ENCODE data around the gene INTS14. TPM values are rescaled to one million over a fixed set of nuclear protein-coding genes. Genes with fewer than 3 reads are reported as not detected.
A peak's percentile ranks its signal among the peaks of the same experiment; 100 is the strongest.

The INTS14 gene
- total RNA-seq, 1 donor from 2014 or later, result 24.4 TPM

DNA sequence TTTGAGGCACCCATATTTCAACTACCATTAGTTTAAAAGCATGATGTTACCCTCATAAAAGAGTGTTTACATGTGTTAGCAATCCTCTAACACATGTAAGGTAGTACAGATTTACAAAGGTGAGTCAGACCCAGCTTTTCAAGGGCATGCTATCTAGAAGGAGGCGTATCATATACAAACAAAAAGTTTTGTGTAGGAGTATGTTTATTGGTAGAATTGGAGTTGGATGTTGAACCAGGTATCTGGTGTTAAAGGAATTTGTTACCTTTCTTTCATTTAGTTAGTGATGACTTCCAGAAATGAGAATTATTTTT lies 78.2 kb downstream of the INTS14 start:
- peaks cover 3% of the 10 kb centered on the region for H3K36me3 ChIP-seq (ENCODE audit: insufficient read depth, low read length)
- no peak overlapping the region for H3K4me3 ChIP-seq (ENCODE audit: insufficient read depth, low read depth, low read length)
- no peak overlapping the region for H3K9ac ChIP-seq (ENCODE audit: low read length)
- no peaks in the 10 kb centered on the region for H3K27me3 Mint-ChIP-seq (ENCODE audit: low read depth, unreplicated experiment)
- H2AFZ ChIP-seq (ENCODE audit: low read depth, low read length), result no peak overlapping the region
- DNase-seq (ENCODE audit: low read depth) (peak; percentile 52), FAIRE-seq (no peak)
- no peaks in the 10 kb centered on the region for H3K36me3 Mint-ChIP-seq (ENCODE audit: low read depth, unreplicated experiment)
- TF ChIP-seq EZH2 (IDR thresholded peaks at IDR 0.05; ENCODE audit: insufficient read depth, low read length), result no peak
- TF ChIP-seq, protein P1, sequence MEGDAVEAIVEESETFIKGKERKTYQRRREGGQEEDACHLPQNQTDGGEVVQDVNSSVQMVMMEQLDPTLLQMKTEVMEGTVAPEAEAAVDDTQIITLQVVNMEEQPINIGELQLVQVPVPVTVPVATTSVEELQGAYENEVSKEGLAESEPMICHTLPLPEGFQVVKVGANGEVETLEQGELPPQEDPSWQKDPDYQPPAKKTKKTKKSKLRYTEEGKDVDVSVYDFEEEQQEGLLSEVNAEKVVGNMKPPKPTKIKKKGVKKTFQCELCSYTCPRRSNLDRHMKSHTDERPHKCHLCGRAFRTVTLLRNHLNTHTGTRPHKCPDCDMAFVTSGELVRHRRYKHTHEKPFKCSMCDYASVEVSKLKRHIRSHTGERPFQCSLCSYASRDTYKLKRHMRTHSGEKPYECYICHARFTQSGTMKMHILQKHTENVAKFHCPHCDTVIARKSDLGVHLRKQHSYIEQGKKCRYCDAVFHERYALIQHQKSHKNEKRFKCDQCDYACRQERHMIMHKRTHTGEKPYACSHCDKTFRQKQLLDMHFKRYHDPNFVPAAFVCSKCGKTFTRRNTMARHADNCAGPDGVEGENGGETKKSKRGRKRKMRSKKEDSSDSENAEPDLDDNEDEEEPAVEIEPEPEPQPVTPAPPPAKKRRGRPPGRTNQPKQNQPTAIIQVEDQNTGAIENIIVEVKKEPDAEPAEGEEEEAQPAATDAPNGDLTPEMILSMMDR (IDR thresholded peaks at IDR 0.05; ENCODE audit: insufficient read depth, low read depth, low read length), result no peak
- H3K27me3 ChIP-seq (ENCODE audit: insufficient read depth, low read length), result no peaks in the 10 kb centered on the region
- no peak overlapping the region for H3K27ac Mint-ChIP-seq (ENCODE audit: unreplicated experiment)
- peaks cover 74% of the 10 kb centered on the region for H3K79me2 ChIP-seq (ENCODE audit: insufficient read depth, low read length)
- H3K4me3 Mint-ChIP-seq (ENCODE audit: unreplicated experiment), result peak overlapping the region; percentile 52
- H3K4me1 ChIP-seq (ENCODE audit: insufficient read depth, low read length), result peaks cover 14% of the 10 kb centered on the region
- H3K4me1 Mint-ChIP-seq (ENCODE audit: low read depth, unreplicated experiment), result peaks cover 33% of the 10 kb centered on the region
- H3K27ac ChIP-seq (ENCODE audit: low read depth, low read length), result no peak overlapping the region
- no peaks in the 10 kb centered on the region for H3K9me3 ChIP-seq (ENCODE audit: insufficient read depth, low read depth, low read length)
- peak overlapping the region; percentile 96 for H3K4me2 ChIP-seq (ENCODE audit: low read length)
- peaks cover 55% of the 10 kb centered on the region for H4K20me1 ChIP-seq (ENCODE audit: insufficient read depth, low read length)
- H3K9me3 Mint-ChIP-seq (ENCODE audit: unreplicated experiment), result no peaks in the 10 kb centered on the region

GRCh38 chr15:65530318-65531111 lies 80.4 kb downstream of the INTS14 start, which contains the start of gene HACD3:
Gene HACD3 (plus strand): TSS chr15:65530463. CDS start chr15:65530632, 169 bp downstream.
- Mint-ChIP-seq H3K4me1 (ENCODE audit: low read depth, unreplicated experiment) (peaks cover 31% of the 10 kb centered on the region), H3K9me3 (ENCODE audit: unreplicated experiment) (no peaks in the 10 kb centered on the region), H3K36me3 (ENCODE audit: low read depth, unreplicated experiment) (no peaks in the 10 kb centered on the region), H3K4me3 (ENCODE audit: unreplicated experiment) (peak within 1 kb of the TSS; percentile 89), H3K27ac (ENCODE audit: unreplicated experiment) (peak within 1 kb of the TSS; percentile 58), H3K27me3 (ENCODE audit: low read depth, unreplicated experiment) (no peaks in the 10 kb centered on the region)
- Histone ChIP-seq H3K27me3 (ENCODE audit: insufficient read depth, low read length) (no peaks in the 10 kb centered on the region), H3K4me3 (ENCODE audit: insufficient read depth, low read depth, low read length) (peak within 1 kb of the TSS; percentile 88), H3K27ac (ENCODE audit: low read depth, low read length) (peak within 1 kb of the TSS; percentile 59), H3K79me2 (ENCODE audit: insufficient read depth, low read length) (peaks cover 55% of the 10 kb centered on the region), H4K20me1 (ENCODE audit: insufficient read depth, low read length) (peaks cover 36% of the 10 kb centered on the region), H3K36me3 (ENCODE audit: insufficient read depth, low read length) (peaks cover 3% of the 10 kb centered on the region), H3K4me2 (ENCODE audit: low read length) (peak within 1 kb of the TSS; percentile 96), H3K9me3 (ENCODE audit: insufficient read depth, low read depth, low read length) (no peaks in the 10 kb centered on the region), H3K4me1 (ENCODE audit: insufficient read depth, low read length) (peaks cover 14% of the 10 kb centered on the region), H2AFZ (ENCODE audit: low read depth, low read length) (peak within 1 kb of the TSS; percentile 100), H3K9ac (ENCODE audit: low read length) (peak within 1 kb of the TSS; percentile 89)
- no peak for FAIRE-seq
- peak; percentile 47 for DNase-seq (ENCODE audit: low read depth)
- TF ChIP-seq, protein P1 (IDR thresholded peaks at IDR 0.05; ENCODE audit: insufficient read depth, low read depth, low read length), result no peak
- no peak for TF ChIP-seq EZH2 (IDR thresholded peaks at IDR 0.05; ENCODE audit: insufficient read depth, low read length)
